Measurements from ENCODE around the gene MRPS25. TPM values are rescaled to one million over a fixed set of nuclear protein-coding genes. Genes with fewer than 3 reads are reported as not detected.
A peak's percentile ranks its signal among the peaks of the same experiment; 100 is the strongest.

Gene MRPS25
- total RNA-seq, 1 donor from 2014 or later: 48.9 TPM

DNA sequence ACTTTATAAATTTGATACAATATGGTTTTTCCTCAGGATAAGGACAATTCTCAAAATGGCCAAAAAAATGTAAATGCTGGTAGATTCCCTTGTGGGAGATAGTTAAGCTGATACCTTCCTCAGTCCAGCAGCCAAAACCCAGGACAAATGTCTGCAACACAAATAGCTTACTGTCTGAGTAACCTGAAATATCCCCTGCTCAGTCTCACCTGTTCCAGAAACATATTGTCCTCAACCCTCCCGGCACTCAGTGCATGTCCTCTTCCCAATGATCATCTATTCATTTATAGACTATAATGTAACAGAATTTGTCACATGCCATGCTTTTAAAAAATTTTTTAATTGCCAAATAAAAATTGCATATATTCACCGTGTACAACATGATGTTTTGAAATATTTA is 21.6 kb upstream of the MRPS25 start:
- intact Hi-C loops (cut with DNase I): no loop called here
- ATAC-seq (no peak), DNase-seq (ENCODE audit: low spot score) (no peak)

DNA sequence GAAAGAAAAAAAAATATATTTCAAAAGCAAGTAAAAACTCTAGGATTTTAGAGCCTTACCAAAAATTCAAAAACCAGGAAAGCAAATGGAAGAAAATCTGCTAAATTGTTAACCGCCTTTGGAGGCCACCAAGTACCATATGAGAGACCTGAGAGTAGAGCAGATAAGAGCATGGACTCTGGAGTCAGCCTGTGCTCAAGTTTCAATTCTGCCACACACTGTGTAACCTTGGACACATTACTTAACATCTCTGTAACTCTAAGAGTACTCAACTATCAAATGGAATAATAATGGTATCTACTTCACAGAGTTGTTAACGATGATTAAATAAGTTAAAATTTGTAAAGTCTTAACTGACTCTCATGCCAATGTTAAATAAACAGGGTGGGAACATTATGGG is 21.1 kb upstream of the MRPS25 start:
- ATAC-seq (no peak), DNase-seq (ENCODE audit: low spot score) (no peak)
- intact Hi-C loops (cut with DNase I): no loop called here

GRCh38 chr3:15083252-15083651 is 18.1 kb upstream of the MRPS25 start:
- ATAC-seq (no peak), DNase-seq (ENCODE audit: low spot score) (no peak)
- intact Hi-C loops (cut with DNase I): no loop called here

DNA sequence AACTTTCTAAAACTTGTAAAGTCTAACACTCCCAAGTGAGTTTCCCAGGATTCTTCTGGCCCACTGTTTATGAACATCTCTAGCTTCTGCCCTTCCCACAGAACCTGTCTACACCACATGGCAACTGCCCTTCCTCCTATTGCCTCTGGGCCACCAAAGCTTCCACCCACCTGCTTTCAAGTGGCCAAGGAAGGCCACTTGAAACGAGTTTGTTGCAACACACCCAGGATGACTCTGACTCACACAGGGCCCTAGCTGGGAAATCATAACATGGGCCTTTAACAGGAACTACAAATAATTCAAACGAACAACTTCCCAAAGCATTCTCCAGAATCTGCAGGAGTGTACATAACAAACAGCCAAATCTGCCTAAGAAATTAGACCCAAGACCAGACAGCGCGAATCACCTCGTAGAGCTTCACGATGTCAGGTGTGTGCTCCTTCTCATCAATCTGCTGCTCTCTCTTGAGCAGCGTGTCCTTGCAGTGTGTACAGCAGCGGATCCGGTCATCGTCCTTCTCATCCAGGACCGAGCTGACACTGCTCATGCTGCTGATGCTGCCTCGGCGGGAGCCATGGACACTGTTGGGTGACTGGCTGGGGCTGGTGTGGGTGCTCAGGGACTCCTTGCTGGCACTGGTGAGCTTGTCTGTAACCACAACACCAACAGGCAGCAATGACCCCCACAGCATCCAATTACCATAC is 17.0 kb upstream of the MRPS25 start:
- intact Hi-C loops (cut with DNase I): no loop called here
- DNase-seq (ENCODE audit: low spot score) (no peak), ATAC-seq (no peak)

GRCh38 chr3:15079091-15079490 is 14.0 kb upstream of the MRPS25 start:
- ATAC-seq: no peak

GRCh38 chr3:15074500-15074899 is 9.4 kb upstream of the MRPS25 start:
- ATAC-seq: no peak
- intact Hi-C loops (cut with DNase I): no loop called here
- no peak for DNase-seq (ENCODE audit: low spot score)

More at GRCh38 chr3:15079091-15079490, 14.0 kb upstream of the MRPS25 start:
- intact Hi-C loops (cut with DNase I): no loop called here
- no peak for DNase-seq (ENCODE audit: low spot score)

GRCh38 chr3:15071699-15072098 is 6.6 kb upstream of the MRPS25 start:
- no peak for ATAC-seq
- intact Hi-C loops (cut with DNase I): no loop called here
- no peak for DNase-seq (ENCODE audit: low spot score)

DNA sequence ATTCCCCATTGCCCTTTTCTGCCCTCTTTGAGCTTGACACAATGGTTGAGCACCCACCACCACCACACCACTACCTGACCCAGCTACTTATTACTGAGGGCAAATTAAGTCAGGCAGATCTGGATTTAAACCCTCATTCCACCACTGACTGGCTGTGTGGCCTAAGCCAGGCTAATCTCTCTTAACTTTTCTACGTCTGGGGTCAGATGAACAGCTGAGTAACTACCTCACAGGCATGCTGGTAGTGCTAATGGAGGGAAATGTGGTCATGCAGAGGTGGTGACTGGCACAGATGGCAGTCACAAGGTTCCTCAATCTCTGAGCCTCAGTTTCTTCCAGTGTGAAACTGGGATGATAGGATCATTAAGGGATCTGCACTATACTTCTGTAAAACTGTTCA is 4.3 kb upstream of the MRPS25 start:
- DNase-seq (ENCODE audit: low spot score): no peak
- intact Hi-C loops (cut with DNase I): no loop called here
- ATAC-seq: no peak

GRCh38 chr3:15066467-15066866 is 1.4 kb upstream of the MRPS25 start:
- intact Hi-C loops (cut with DNase I): no loop called here
- no peak for ATAC-seq
- DNase-seq (ENCODE audit: low spot score): no peak

DNA sequence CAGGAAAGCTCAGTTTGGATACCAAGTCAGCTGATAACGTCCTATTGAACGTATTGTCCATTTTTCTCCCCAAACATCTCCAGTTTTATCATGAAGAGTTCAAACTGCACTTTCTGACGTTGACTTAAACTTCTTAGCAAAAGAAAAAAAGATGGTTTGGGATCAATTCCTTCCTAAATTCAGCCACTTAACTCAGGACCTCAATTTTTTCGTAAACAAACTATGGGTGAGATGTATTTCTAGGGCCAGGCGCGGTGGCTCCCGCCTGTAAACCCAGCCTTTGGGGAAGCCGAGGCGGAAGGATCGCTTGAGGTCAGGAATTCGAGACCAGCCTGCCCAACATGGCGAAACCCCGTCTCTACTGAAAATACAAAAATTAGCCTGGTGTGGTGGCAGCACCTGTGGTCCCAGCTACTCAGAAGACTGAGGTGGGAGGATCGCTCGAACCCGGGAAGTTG is 464 bp upstream of the MRPS25 start:
- intact Hi-C loops (cut with DNase I): no loop called here
- no peak for ATAC-seq
- DNase-seq (ENCODE audit: low spot score): no peak

GRCh38 chr3:15064299-15064834 is 748 bp downstream of the MRPS25 start:
- intact Hi-C loops (cut with DNase I): no loop called here
- ATAC-seq: peak; percentile 51

GRCh38 chr3:15063656-15064286 is 1.3 kb downstream of the MRPS25 start:
- DNase-seq (ENCODE audit: low spot score): no peak
- no peak for ATAC-seq
- intact Hi-C loops (cut with DNase I): no loop called here

More at GRCh38 chr3:15064299-15064834, 748 bp downstream of the MRPS25 start:
- DNase-seq (ENCODE audit: low spot score): no peak

- no peak for DNase-seq (ENCODE audit: low spot score)
- intact Hi-C loops (cut with DNase I): no loop called here
- ATAC-seq: no peak
Measured at GRCh38 chr3:15063238-15063637, 1.9 kb downstream of the MRPS25 start.

GRCh38 chr3:15060029-15060428 is 5.1 kb downstream of the MRPS25 start:
- intact Hi-C loops (cut with DNase I): no loop called here
- ATAC-seq (no peak), DNase-seq (ENCODE audit: low spot score) (no peak)

DNA sequence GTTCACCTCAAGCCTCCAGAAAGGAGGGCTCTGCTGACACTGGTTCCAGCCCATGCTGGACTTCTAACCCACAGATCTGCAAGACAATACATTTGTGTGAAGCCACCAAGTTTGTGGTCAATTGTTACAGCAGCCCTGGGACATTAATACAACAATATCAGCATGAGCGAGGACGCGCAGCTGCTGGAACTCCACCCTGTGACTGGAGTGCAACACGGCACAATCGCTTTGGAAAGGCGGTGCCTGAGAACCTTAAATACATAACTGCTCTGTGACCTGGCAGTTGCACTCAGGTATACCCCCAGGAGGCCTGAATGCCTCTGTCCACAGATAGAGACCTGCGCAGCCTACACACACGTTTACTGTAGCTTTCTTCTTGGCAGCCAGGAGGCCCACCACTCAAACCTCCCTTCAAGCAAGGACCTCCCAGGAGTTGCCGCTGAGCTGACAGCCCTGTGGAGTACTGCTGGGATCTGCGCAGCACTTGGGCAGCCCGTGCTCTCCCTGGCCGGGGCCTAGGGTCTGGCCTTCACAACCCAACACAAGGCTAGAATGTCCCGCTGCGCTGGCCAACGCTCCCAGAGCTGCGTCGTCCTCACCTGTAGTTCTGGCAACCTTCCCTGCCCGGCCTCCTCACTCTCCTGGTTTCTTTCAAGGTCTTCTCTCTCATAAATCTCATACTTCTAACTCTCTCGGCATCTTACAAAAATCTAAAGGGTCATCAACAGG is 8.3 kb downstream of the MRPS25 start:
- intact Hi-C loops (cut with DNase I): no loop called here
- no peak for ATAC-seq
- no peak for DNase-seq (ENCODE audit: low spot score)

- intact Hi-C loops (cut with DNase I): no loop called here
- no peak for ATAC-seq
Measured at GRCh38 chr3:15055019-15055557, 10.0 kb downstream of the MRPS25 start.

GRCh38 chr3:15053541-15053940 is 11.6 kb downstream of the MRPS25 start:
- DNase-seq (ENCODE audit: low spot score) (no peak), ATAC-seq (no peak)
- intact Hi-C loops (cut with DNase I): no loop called here

More at GRCh38 chr3:15055019-15055557, 10.0 kb downstream of the MRPS25 start:
- DNase-seq (ENCODE audit: low spot score): no peak

GRCh38 chr3:15052335-15053242 is 12.5 kb downstream of the MRPS25 start:
- ATAC-seq (no peak), DNase-seq (ENCODE audit: low spot score) (no peak)
- intact Hi-C loops (cut with DNase I): no loop called here

DNA sequence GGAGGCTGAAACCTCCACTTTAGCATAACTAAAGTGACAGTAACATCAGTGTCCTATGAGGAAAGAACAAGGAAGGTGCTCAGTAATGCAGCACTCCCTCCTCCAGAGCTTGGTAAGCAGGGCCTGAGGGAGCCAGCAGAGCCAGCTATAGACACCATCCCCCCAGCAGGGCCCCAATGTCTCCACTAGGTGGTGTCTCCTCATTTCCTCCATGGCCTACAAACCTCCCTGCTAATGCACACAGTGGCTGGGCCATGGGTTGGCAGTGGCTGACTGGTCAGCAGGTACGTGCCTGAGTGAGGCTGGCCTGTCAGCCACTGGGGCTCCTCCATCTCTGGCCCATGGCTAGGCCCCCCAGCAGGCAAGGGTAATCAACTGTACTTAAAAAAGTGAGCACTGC is 13.6 kb downstream of the MRPS25 start:
- peak; percentile 48 for ATAC-seq
- intact Hi-C loops (cut with DNase I): no loop called here
- DNase-seq (ENCODE audit: low spot score): no peak

Measured in sciatic nerve (tissue), 2 donors.